Stimulated activated naive CD4-positive, alpha-beta T cell (primary cell): ENCODE data around the gene EEF1A2.
"Not testable (repeated sequence)": the region's sequence is repeated elsewhere in the genome, so short reads cannot be mapped to it uniquely, and the experiment has no call there.

ENCODE experiments used
- DNase-seq, 6 experiments: peaks; one replicate each; lab custom pipeline; 2025; lab: John Stamatoyannopoulos, UW

Gene EEF1A2

GRCh38 chr20:63487116-63487764, 11.6 kb downstream of the EEF1A2 start:
- DNase-seq, result no peak

DNA sequence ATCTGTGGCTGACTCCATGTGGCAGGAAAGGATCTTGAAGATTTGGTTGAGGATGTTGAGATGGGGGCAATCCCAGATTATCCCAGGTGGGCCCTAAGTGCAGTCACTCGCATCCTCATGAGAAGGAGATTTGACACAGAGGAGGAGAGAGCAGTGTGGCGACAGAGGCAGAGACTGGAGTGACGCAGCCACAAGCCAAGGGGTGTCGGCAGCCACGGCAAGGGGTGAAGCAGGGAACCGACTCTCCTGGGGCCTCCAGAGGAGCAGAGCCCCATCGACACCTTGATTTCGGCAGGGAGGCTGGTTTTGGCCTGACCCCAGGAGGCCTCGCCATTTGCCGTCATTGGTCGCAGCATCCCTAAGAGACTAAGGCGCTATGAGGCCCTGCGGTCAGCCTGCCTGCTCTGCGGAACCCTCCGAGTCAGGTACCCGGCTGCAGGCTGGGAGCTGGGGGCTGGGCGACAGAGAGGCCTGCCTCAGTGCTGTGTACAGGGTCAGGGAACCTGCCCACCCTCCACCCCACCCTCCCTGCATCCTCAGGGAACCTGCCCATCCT, 12.5 kb downstream of the EEF1A2 start:
- no peak for DNase-seq

GRCh38 chr20:63484651-63485403, 14.1 kb downstream of the EEF1A2 start:
- no peak for DNase-seq

- no peak for DNase-seq
Observed at GRCh38 chr20:63484236-63484635, 14.6 kb downstream of the EEF1A2 start.

- no peak for DNase-seq
Observed at GRCh38 chr20:63483834-63484233, 15.0 kb downstream of the EEF1A2 start.

DNA sequence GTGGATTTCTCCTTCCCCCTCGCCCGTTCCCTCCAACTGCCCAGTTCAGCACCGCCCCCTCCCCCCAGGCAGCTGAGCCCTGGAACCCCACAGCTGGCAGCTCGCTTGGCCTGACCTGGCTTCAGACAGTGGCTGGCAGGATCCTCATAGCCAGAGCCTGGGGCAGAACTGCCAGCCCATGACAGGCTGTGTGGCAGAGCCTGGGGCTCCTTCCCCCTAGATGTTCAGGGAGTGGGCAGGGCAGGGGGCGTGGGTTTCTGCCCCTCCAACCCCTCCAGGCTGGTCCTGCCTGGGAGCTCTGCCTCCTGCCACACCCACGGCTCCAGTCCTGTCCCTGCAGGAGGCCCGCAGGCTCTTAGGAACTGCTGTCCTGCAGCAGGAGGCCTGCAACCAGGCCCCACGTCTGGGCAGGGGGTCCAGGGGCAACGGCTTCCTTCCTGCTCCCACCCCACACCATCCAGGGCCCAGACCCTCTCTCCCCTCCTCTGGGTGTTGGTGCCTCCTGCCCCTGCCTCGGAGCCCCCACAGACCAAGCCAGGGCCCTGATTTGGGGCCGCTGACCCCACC, 16.8 kb downstream of the EEF1A2 start:
- no peak for DNase-seq

DNA sequence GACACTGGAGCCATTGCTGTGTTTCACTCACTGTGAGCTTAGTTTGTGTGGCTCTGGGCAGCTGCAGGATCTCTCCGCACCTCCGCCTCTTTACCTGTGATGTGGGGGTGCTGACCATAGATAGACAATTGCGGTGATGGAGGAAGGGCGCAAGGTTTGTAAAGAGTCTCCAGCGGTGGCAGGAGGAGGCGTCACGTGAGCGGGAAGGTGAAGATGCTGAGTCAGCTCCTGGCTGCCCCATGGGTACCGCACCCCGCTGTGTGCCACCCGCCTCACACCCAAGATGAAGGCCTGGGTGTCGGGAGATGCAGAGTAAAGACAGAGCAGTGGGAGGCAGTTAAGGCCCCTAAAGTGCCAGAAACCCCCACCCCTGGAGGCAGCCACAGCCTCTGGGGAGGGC, 17.4 kb downstream of the EEF1A2 start:
- no peak for DNase-seq

- DNase-seq, result not testable (repeated sequence)
Observed at GRCh38 chr20:63479695-63480419, 19.0 kb downstream of the EEF1A2 start.

DNA sequence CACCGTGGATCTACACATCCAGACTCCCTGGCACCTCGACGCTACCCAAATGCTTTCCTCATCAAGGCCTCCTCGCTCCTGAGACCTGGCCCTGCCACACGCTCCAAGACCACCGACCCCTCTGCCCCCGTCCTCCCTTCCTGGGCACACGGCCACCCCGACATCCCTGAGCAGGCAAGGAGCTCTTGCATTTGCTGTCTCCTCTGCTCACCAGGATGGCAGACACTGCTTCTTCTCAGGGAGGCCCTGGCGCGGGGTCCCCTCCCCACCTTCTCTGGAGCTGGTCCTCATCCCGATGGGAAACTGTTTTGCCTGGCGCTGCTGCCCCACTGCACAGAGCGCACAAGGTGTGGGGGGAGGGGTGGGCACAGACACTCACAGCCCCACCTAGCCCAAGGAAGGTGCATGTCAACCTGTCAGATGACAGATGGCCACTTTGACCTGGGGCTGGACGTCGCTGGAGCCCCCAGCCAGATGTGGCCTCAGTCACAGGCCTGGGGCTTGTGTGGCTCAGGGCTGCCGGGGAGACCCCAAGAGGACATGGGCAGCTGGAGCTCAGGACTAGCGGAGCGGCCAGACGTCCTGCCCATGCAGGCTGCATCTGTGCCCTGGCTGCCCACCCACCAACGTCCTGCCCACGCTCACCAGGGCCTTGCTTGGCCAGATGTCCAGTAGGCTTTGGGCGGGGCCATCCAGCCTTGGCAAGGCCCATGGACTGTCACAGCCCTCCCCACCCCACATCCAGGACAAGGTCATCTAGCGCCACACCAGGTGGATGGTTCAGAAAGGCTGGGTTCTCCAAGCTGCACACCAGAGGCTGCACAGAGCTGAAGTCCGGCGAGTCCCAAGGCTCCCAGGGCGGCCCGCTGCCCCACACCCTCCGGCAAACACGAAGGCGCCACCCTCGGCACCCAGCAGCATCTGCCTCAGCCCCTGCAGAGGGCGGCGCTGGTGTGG, 20.3 kb downstream of the EEF1A2 start:
- no peak for DNase-seq

DNA sequence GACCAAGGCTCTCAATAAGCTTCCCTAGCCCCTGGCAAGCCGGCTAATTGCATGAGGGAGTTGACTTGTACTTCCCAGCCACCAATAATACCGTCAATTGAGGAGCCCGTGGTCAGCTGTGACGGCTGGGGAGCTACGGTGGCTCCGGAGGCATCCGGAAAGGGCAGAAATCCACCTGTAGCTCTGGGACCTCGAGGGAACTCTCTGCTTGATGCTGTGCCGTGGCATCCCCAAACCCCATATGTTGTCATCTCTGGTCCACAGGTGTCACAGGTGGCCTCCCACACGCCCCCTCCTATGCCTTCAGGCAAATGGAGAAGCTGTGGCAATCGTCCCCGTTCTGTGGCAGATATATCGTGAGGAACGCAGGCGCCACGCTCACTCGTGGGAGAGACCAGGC, 20.9 kb downstream of the EEF1A2 start:
- DNase-seq, result no peak

GRCh38 chr20:63477061-63477616, 21.7 kb downstream of the EEF1A2 start:
- DNase-seq, result no peak

DNA sequence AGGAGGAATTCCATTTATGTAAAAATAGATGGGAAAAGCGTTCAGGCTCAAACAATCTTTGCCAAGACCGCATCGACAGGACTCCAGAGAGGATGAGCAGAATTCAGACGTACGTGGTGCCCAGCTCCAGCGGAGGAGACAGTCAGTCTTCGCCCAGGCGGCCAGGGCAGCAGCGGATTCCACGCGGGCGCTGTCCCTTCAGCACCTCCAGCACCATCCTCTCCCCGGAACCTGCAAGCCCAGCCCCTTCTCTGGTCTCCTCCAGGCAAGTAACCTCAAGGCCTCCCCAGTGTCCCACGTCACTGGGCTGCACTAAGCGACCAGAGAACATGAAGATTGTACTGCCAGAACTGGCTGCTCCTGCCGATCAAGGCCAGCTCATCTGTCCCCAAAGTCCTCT, 23.7 kb downstream of the EEF1A2 start:
- DNase-seq, result no peak

- DNase-seq, result no peak
Observed at GRCh38 chr20:63473555-63474449, 25.1 kb downstream of the EEF1A2 start.

DNA sequence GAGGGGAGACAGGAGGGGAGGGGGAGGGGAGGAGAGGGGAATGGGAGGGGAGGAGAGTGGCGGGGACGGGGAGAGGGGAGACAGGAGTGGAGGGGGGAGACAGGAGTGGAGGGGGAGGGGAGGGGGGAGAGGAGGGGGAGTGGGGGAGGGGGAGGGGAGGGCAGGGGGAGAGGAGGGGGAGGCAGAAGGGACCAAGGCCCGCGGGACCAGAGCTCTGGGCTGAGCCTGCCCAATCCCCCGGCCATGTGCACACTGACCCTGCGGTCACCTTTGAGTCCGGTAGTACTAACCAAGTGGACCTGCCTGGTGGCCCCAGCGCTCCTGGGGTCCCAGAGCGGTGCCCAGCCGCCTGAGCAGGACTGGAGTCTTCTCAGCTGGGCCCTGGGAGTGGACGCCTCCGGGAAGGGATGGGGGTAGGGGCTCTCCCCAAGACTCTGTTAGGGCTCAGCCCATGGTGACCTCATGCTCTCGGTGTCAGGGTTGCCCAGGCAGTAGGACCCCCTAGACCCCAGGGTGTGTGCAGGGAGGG, 26.0 kb downstream of the EEF1A2 start:
- DNase-seq, result no peak

DNA sequence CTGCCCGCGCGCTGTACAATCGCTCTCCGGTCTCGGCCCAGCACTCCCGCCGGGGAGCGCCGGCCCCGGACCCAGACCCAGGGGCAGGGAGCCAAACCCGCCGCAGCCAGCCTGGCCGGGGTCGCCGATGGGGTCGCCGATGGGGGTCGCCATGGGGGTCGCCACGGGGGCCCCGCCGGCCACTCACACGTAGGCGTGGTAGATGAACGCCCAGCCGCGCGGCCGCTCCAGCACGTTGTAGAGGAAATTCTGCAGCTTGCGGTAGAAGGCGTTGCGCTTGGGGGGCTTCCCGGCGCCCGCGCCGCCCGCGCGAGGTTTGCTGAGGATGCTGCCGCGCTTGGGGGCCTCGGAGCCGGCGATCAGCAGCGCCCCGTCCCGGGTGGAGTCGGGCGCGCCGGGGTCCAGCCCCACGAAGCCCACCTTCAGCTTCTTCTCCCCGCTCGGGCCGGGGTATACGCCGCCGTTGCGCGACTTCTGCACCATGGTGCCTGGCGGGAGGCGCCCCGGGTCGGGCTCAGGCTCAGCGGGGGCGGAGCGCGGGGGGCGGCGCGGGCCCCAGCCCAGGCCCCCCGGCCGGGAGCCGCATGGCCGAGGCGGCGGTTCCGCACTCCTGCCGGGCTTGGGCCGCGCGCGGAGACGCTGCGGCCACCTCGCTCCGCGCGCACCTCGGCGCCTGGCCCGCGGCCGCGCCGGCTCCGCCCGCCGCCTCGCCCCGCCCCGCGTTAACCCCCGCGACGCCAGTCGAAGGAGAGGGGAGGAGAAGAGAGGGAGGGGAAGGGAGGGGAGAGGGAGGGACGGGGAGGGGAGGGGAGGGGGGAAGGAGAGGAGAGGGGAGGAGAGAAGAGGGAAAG, 26.7 kb downstream of the EEF1A2 start, which contains the start of gene KCNQ2:
Gene KCNQ2 (minus strand): TSS at position 675 of the 851 bp plus-strand sequence. CDS start 192 bp downstream, at position 483.
- DNase-seq, result no peak

GRCh38 chr20:63471717-63471980, 27.2 kb downstream of the EEF1A2 start:
- no peak for DNase-seq

DNA sequence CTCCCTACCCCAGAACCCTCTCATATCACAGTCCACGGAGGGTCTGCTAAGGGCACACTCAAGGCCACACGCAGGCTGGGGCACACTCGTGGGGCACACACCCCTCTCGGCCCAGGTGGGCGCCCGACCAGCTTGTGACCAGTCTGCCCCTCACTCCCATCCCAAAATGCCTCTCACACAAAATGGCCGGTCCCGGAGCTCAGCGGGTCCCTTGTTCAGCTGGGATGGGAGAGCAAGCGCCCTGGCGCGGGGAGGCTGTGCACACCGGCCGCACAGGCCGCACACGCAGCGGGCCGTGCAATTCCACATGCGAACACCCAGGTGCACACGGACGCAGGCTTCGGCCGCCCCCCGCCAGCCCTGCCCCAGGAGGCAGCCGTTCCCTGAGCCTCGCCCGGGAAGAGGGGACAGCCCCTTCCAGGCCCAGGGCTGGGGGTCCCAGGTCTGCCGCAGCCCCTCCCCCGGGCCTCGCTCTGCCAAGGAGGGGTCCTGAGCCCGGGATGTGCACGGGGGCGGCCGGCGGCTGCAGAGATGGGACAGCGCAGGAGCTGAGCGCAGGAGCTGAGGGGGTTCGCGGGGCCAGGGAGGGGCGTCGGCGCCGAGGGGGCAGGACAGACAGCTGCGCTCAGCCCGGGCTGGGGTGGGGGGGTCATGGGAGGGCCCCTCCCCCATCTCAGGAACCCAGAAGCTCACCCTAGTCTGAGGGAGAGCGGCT, 27.7 kb downstream of the EEF1A2 start:
- DNase-seq, result no peak

GRCh38 chr20:63470410-63470809, 28.5 kb downstream of the EEF1A2 start:
- DNase-seq, result no peak
